Upper lobe of left lung (tissue), 4 donors: ENCODE data around the gene PTPRK.

ENCODE experiments used
- CTCF ChIP-seq, 6 experiments: fragments of 450-650 bp in 4 of 6; fragments of 200-600 bp in 2 of 6; sonication (generic) in 2 of 6; IDR thresholded peaks; one replicate each; pipeline ENCODE4 v1.5.1; 2016 to 2019; ENCODE audit warnings: antibody characterized with exemption in 6 of 6
- EP300 ChIP-seq, 4 donors: sonication (generic); formaldehyde crosslinking; IDR thresholded peaks; one replicate each; pipeline ENCODE4 v1.5.1; 2017; ENCODE audit warnings: antibody characterized with exemption in 4 of 4, control low read depth in 2 of 4

- TF ChIP-seq CTCF (IDR thresholded peaks at IDR 0.05) (no peak), EP300 (IDR thresholded peaks at IDR 0.05) (no peak)
Measured at GRCh38 chr6:128024969-128025368, 495.4 kb downstream of the PTPRK start.
